Activated effector memory CD4-positive, alpha-beta T cell treated with anti-CD3 and anti-CD28 coated beads, Interleukin-2, amount 50 U/mL, for 16 hours (primary cell): ENCODE data around the gene COBL.

Experiments
- DNase-seq: peaks from one replicate; pipeline ENCODE4 v3.0.0-alpha.2; 2020

Gene COBL

GRCh38 chr7:51316666-51317581 lies at the start of gene COBL:
Gene COBL, minus strand, starts transcription at chr7:51316809. Its CDS starts 176 bp downstream, at chr7:51316633.
- no peak for DNase-seq

- DNase-seq, result no peak
Measured at GRCh38 chr7:51366172-51366728, 49.6 kb upstream of the COBL start.

GRCh38 chr7:51357821-51358220 lies 41.2 kb upstream of the COBL start:
- no peak for DNase-seq

- no peak for DNase-seq
Measured at GRCh38 chr7:51356849-51357516, 40.4 kb upstream of the COBL start.

GRCh38 chr7:51354897-51355296 lies 38.3 kb upstream of the COBL start:
- no peak for DNase-seq

- no peak for DNase-seq
Measured at GRCh38 chr7:51354434-51354833, 37.8 kb upstream of the COBL start.

GRCh38 chr7:51352174-51353100 lies 35.8 kb upstream of the COBL start:
- DNase-seq, result no peak

- no peak for DNase-seq
Measured at GRCh38 chr7:51351661-51352060, 35.1 kb upstream of the COBL start.

GRCh38 chr7:51350546-51350896 lies 33.9 kb upstream of the COBL start:
- no peak for DNase-seq

- no peak for DNase-seq
Measured at GRCh38 chr7:51349820-51350545, 33.4 kb upstream of the COBL start.

GRCh38 chr7:51346126-51346525 lies 29.5 kb upstream of the COBL start:
- DNase-seq, result no peak

- DNase-seq, result no peak
Measured at GRCh38 chr7:51344406-51345138, 28.0 kb upstream of the COBL start.

GRCh38 chr7:51340936-51341335 lies 24.3 kb upstream of the COBL start:
- no peak for DNase-seq

GRCh38 chr7:51340029-51340838 lies 23.6 kb upstream of the COBL start:
- no peak for DNase-seq

- DNase-seq, result no peak
Measured at GRCh38 chr7:51335057-51335456, 18.4 kb upstream of the COBL start.

- DNase-seq, result no peak
Measured at GRCh38 chr7:51329696-51330263, 13.2 kb upstream of the COBL start.

- DNase-seq, result no peak
Measured at GRCh38 chr7:51328351-51328801, 11.8 kb upstream of the COBL start.

GRCh38 chr7:51327287-51327717 lies 10.7 kb upstream of the COBL start:
- no peak for DNase-seq

- DNase-seq, result no peak
Measured at GRCh38 chr7:51326656-51327286, 10.2 kb upstream of the COBL start.

- no peak for DNase-seq
Measured at GRCh38 chr7:51325908-51326307, 9.3 kb upstream of the COBL start.
